ENCODE measurements around the gene PPFIBP1.
"Not testable (repeated sequence)": the region's sequence is repeated elsewhere in the genome, so short reads cannot be mapped to it uniquely, and the experiment has no call there.

The PPFIBP1 gene

GRCh38 chr12:27539191-27539631 lies 15.2 kb downstream of the PPFIBP1 start:
- no peak for FAIRE-seq
- DNase-seq (ENCODE audit: insufficient read length, low spot score), result no peak

- FAIRE-seq (peak; percentile 80), DNase-seq (ENCODE audit: insufficient read length, low spot score) (no peak)
Measured at GRCh38 chr12:27541031-27541719, 17.2 kb downstream of the PPFIBP1 start.

GRCh38 chr12:27542628-27543027 lies 18.6 kb downstream of the PPFIBP1 start:
- FAIRE-seq (peak; percentile 96), DNase-seq (ENCODE audit: insufficient read length, low spot score) (peak; percentile 71)

- not testable (repeated sequence) for DNase-seq (ENCODE audit: insufficient read length, low spot score); FAIRE-seq
Measured at GRCh38 chr12:27544858-27545257, 20.9 kb downstream of the PPFIBP1 start.

GRCh38 chr12:27545665-27546064 lies 21.7 kb downstream of the PPFIBP1 start:
- FAIRE-seq (peak; percentile 87), DNase-seq (ENCODE audit: insufficient read length, low spot score) (no peak)

GRCh38 chr12:27547592-27547991 lies 23.6 kb downstream of the PPFIBP1 start:
- FAIRE-seq, result no peak

GRCh38 chr12:27548301-27549199 lies 24.5 kb downstream of the PPFIBP1 start:
- DNase-seq (ENCODE audit: insufficient read length, low spot score) (no peak), FAIRE-seq (peak; percentile 73)

More at GRCh38 chr12:27547592-27547991, 23.6 kb downstream of the PPFIBP1 start:
- DNase-seq (ENCODE audit: insufficient read length, low spot score), result no peak

GRCh38 chr12:27549236-27549800 lies 25.3 kb downstream of the PPFIBP1 start:
- DNase-seq (ENCODE audit: insufficient read length, low spot score), result peak; percentile 80
- no peak for FAIRE-seq

- FAIRE-seq (peak; percentile 99), DNase-seq (ENCODE audit: insufficient read length, low spot score) (peak; percentile 90)
Measured at GRCh38 chr12:27549801-27550652, 26.0 kb downstream of the PPFIBP1 start.

GRCh38 chr12:27550653-27550975 lies 26.6 kb downstream of the PPFIBP1 start:
- peak; percentile 4 for FAIRE-seq

GRCh38 chr12:27551172-27551840 lies 27.3 kb downstream of the PPFIBP1 start:
- FAIRE-seq (peak; percentile 65), DNase-seq (ENCODE audit: insufficient read length, low spot score) (no peak)

More at GRCh38 chr12:27550653-27550975, 26.6 kb downstream of the PPFIBP1 start:
- no peak for DNase-seq (ENCODE audit: insufficient read length, low spot score)

GRCh38 chr12:27552235-27552634 lies 28.2 kb downstream of the PPFIBP1 start:
- no peak for DNase-seq (ENCODE audit: insufficient read length, low spot score)

GRCh38 chr12:27552886-27553560 lies 29.0 kb downstream of the PPFIBP1 start:
- FAIRE-seq (peak; percentile 86), DNase-seq (ENCODE audit: insufficient read length, low spot score) (no peak)

More at GRCh38 chr12:27552235-27552634, 28.2 kb downstream of the PPFIBP1 start:
- peak; percentile 9 for FAIRE-seq

GRCh38 chr12:27553941-27554340 lies 29.9 kb downstream of the PPFIBP1 start:
- DNase-seq (ENCODE audit: insufficient read length, low spot score) (no peak), FAIRE-seq (peak; percentile 60)

- DNase-seq (ENCODE audit: insufficient read length, low spot score) (peak; percentile 62), FAIRE-seq (peak; percentile 78)
Measured at GRCh38 chr12:27554421-27555186, 30.6 kb downstream of the PPFIBP1 start.

GRCh38 chr12:27555361-27555760 lies 31.4 kb downstream of the PPFIBP1 start:
- FAIRE-seq, result no peak

GRCh38 chr12:27555925-27556778 lies 32.1 kb downstream of the PPFIBP1 start:
- DNase-seq (ENCODE audit: insufficient read length, low spot score), result no peak
- peak; percentile 74 for FAIRE-seq

More at GRCh38 chr12:27555361-27555760, 31.4 kb downstream of the PPFIBP1 start:
- no peak for DNase-seq (ENCODE audit: insufficient read length, low spot score)
